ENCODE results near the gene TGFBI. TPM values are rescaled to one million over a fixed set of nuclear protein-coding genes. Genes with fewer than 3 reads are reported as not detected.

The TGFBI gene
- total and polyA plus RNA-seq, 5 experiments from 2014 or later = 0.34 to 11.7 (median 6.0) TPM; not detected in 1

- H3K4me1 Mint-ChIP-seq = peaks cover 0 to 2% (median 0%) of the 10 kb centered on the region in 4 donors
- no peak overlapping the region for H3K27ac Mint-ChIP-seq
- POLR2A ChIA-PET = no interaction called here
- no peak for DNase-seq
- no peaks in the 10 kb centered on the region for H3K36me3 Mint-ChIP-seq
- no peaks in the 10 kb centered on the region for H3K9me3 Mint-ChIP-seq
- ATAC-seq = no peak
- peaks cover 3 to 22% (median 9%) of the 10 kb centered on the region in 5 donors for H3K27me3 Mint-ChIP-seq
- H3K4me3 Mint-ChIP-seq = no peak overlapping the region
Observed at GRCh38 chr5:136020383-136021015, 8.3 kb upstream of the TGFBI start.

GRCh38 chr5:136021016-136021405 lies 7.8 kb upstream of the TGFBI start:
- no peak overlapping the region for H3K27ac Mint-ChIP-seq
- H3K4me3 Mint-ChIP-seq = no peak overlapping the region
- ATAC-seq = no peak
- H3K4me1 Mint-ChIP-seq = peaks cover 0 to 2% (median 0%) of the 10 kb centered on the region in 4 donors
- H3K9me3 Mint-ChIP-seq = no peaks in the 10 kb centered on the region
- no peaks in the 10 kb centered on the region for H3K36me3 Mint-ChIP-seq
- no peak for DNase-seq
- POLR2A ChIA-PET = no interaction called here
- peaks cover 3 to 17% (median 9%) of the 10 kb centered on the region in 5 donors for H3K27me3 Mint-ChIP-seq

- POLR2A ChIA-PET = no interaction called here
Observed at GRCh38 chr5:136022965-136023364, 5.8 kb upstream of the TGFBI start.

GRCh38 chr5:136023958-136024541 lies 4.7 kb upstream of the TGFBI start:
- Mint-ChIP-seq H3K27ac (no peak overlapping the region), H3K4me1 (peaks cover 0 to 2% (median 0%) of the 10 kb centered on the region in 4 donors), H3K9me3 (no peaks in the 10 kb centered on the region), H3K27me3 (peaks cover 21 to 37% (median 30%) of the 10 kb centered on the region in 5 donors), H3K36me3 (no peaks in the 10 kb centered on the region), H3K4me3 (no peak overlapping the region)
- POLR2A ChIA-PET = no interaction called here
- DNase-seq (no peak), ATAC-seq (no peak)

More at GRCh38 chr5:136022965-136023364, 5.8 kb upstream of the TGFBI start:
- Mint-ChIP-seq H3K36me3 (no peaks in the 10 kb centered on the region), H3K27me3 (peaks cover 20 to 34% (median 24%) of the 10 kb centered on the region in 5 donors), H3K9me3 (no peaks in the 10 kb centered on the region), H3K4me1 (peaks cover 0 to 2% (median 0%) of the 10 kb centered on the region in 4 donors), H3K27ac (no peak overlapping the region), H3K4me3 (no peak overlapping the region)
- no peak for ATAC-seq
- DNase-seq = no peak

GRCh38 chr5:136025900-136026299 lies 2.9 kb upstream of the TGFBI start:
- ATAC-seq (no peak), DNase-seq (no peak)
- peaks cover 26 to 45% (median 34%) of the 10 kb centered on the region in 5 donors for H3K27me3 Mint-ChIP-seq
- no peak overlapping the region for H3K27ac Mint-ChIP-seq
- POLR2A ChIA-PET = no interaction called here
- H3K4me1 Mint-ChIP-seq = peaks cover 0 to 4% (median 1%) of the 10 kb centered on the region in 4 donors
- H3K9me3 Mint-ChIP-seq = no peaks in the 10 kb centered on the region
- H3K4me3 Mint-ChIP-seq = no peak overlapping the region
- no peaks in the 10 kb centered on the region for H3K36me3 Mint-ChIP-seq

- Mint-ChIP-seq H3K4me1 (peaks cover 0 to 8% (median 1%) of the 10 kb centered on the region in 4 donors), H3K36me3 (no peaks in the 10 kb centered on the region), H3K27me3 (peaks cover 26 to 45% (median 34%) of the 10 kb centered on the region in 5 donors), H3K4me3 (no peak overlapping the region), H3K9me3 (no peaks in the 10 kb centered on the region), H3K27ac (no peak overlapping the region)
- POLR2A ChIA-PET = no interaction called here
- ATAC-seq = no peak
- no peak for DNase-seq
Observed at GRCh38 chr5:136026636-136027035, 2.2 kb upstream of the TGFBI start.

GRCh38 chr5:136027311-136027710 lies 1.5 kb upstream of the TGFBI start:
- Mint-ChIP-seq H3K4me1 (peaks cover 0 to 8% (median 1%) of the 10 kb centered on the region in 4 donors), H3K4me3 (no peak overlapping the region), H3K27me3 (peaks cover 26 to 45% (median 31%) of the 10 kb centered on the region in 5 donors), H3K27ac (peak overlapping the region in 1 of 10 donors; percentile 20), H3K36me3 (no peaks in the 10 kb centered on the region), H3K9me3 (no peaks in the 10 kb centered on the region)
- ATAC-seq (no peak), DNase-seq (no peak)
- POLR2A ChIA-PET = no interaction called here

GRCh38 chr5:136028090-136028489 lies 698 bp upstream of the TGFBI start:
- H3K4me1 Mint-ChIP-seq = peaks cover 0 to 8% (median under 1%) of the 10 kb centered on the region in 4 donors
- no peak overlapping the region for H3K4me3 Mint-ChIP-seq
- no peaks in the 10 kb centered on the region for H3K9me3 Mint-ChIP-seq
- DNase-seq = no peak
- no peak for ATAC-seq
- H3K27me3 Mint-ChIP-seq = peaks cover 24 to 45% (median 27%) of the 10 kb centered on the region in 5 donors
- H3K36me3 Mint-ChIP-seq = no peaks in the 10 kb centered on the region
- POLR2A ChIA-PET = no interaction called here
- H3K27ac Mint-ChIP-seq = no peak overlapping the region

GRCh38 chr5:136030252-136030651 lies 1.5 kb downstream of the TGFBI start:
- POLR2A ChIA-PET = no interaction called here
- Mint-ChIP-seq H3K4me3 (peak overlapping the region in 2 of 10 donors; percentile 19 to 23), H3K36me3 (no peaks in the 10 kb centered on the region), H3K27ac (no peak overlapping the region), H3K9me3 (no peaks in the 10 kb centered on the region), H3K4me1 (peaks cover 0 to 17% (median 2%) of the 10 kb centered on the region in 4 donors), H3K27me3 (peaks cover 18 to 38% (median 21%) of the 10 kb centered on the region in 5 donors)
- ATAC-seq (no peak), DNase-seq (no peak)

- peak overlapping the region in 1 of 10 donors; percentile 38 for H3K4me3 Mint-ChIP-seq
Observed at GRCh38 chr5:136030956-136031611, 2.3 kb downstream of the TGFBI start.

GRCh38 chr5:136031711-136032110 lies 2.9 kb downstream of the TGFBI start:
- no peak for ATAC-seq
- Mint-ChIP-seq H3K27me3 (peaks cover 14 to 34% (median 17%) of the 10 kb centered on the region in 5 donors), H3K4me3 (no peak overlapping the region), H3K4me1 (peaks cover 7 to 27% (median 11%) of the 10 kb centered on the region in 4 donors), H3K36me3 (no peaks in the 10 kb centered on the region), H3K9me3 (no peaks in the 10 kb centered on the region), H3K27ac (peak overlapping the region in 1 of 10 donors; percentile 15)
- POLR2A ChIA-PET = no interaction called here
- no peak for DNase-seq

More at GRCh38 chr5:136030956-136031611, 2.3 kb downstream of the TGFBI start:
- Mint-ChIP-seq H3K4me1 (peaks cover 2 to 21% (median 6%) of the 10 kb centered on the region in 4 donors), H3K27ac (peak overlapping the region in 2 of 10 donors; percentile 15 to 23), H3K27me3 (peaks cover 18 to 38% (median 21%) of the 10 kb centered on the region in 5 donors), H3K36me3 (no peaks in the 10 kb centered on the region), H3K9me3 (no peaks in the 10 kb centered on the region)
- ATAC-seq (no peak), DNase-seq (no peak)
- POLR2A ChIA-PET = no interaction called here

- no peak for ATAC-seq
- POLR2A ChIA-PET = no interaction called here
- no peak for DNase-seq
- H3K27ac Mint-ChIP-seq = no peak overlapping the region
- peaks cover 14 to 36% (median 20%) of the 10 kb centered on the region in 4 donors for H3K4me1 Mint-ChIP-seq
- H3K9me3 Mint-ChIP-seq = no peaks in the 10 kb centered on the region
- no peak overlapping the region for H3K4me3 Mint-ChIP-seq
- no peaks in the 10 kb centered on the region for H3K36me3 Mint-ChIP-seq
- H3K27me3 Mint-ChIP-seq = peaks cover 6 to 26% (median 9%) of the 10 kb centered on the region in 5 donors
Observed at GRCh38 chr5:136032564-136032963, 3.8 kb downstream of the TGFBI start.

GRCh38 chr5:136033234-136033633 lies 4.4 kb downstream of the TGFBI start:
- Mint-ChIP-seq H3K36me3 (peaks cover 0 to under 1% (median 0%) of the 10 kb centered on the region in 3 donors), H3K4me3 (no peak overlapping the region), H3K4me1 (peaks cover 17 to 39% (median 24%) of the 10 kb centered on the region in 4 donors), H3K27me3 (peaks cover 0 to 19% (median 3%) of the 10 kb centered on the region in 5 donors), H3K9me3 (no peaks in the 10 kb centered on the region), H3K27ac (peak overlapping the region in 1 of 10 donors; percentile 1)
- ATAC-seq (no peak), DNase-seq (no peak)
- POLR2A ChIA-PET = no interaction called here

Measured in naive thymus-derived CD8-positive, alpha-beta T cell (primary cell).